H9 (cell line): ENCODE measurements around the gene TAF5L. TPM values are rescaled to one million over a fixed set of nuclear protein-coding genes. Genes with fewer than 3 reads are reported as not detected.

Experiments used
- DNase-seq: peaks from one replicate; pipeline ENCODE4 v3.0.0-alpha.2; 2017
- H2AFZ ChIP-seq: one replicate; pipeline ENCODE4 v1.6.1; 2013; ENCODE audit warnings: mild to moderate bottlenecking, low read length, control low read depth, moderate library complexity
- H2AK5ac ChIP-seq: 2 replicates; pipeline ENCODE4 v1.6.1; 2013; ENCODE audit warnings: low read length, control low read depth, mixed read lengths; ENCODE audit not compliant: insufficient read length
- H2BK120ac ChIP-seq: one replicate; pipeline ENCODE4 v1.6.1; 2013; ENCODE audit warnings: low read depth, mild to moderate bottlenecking, low read length, control low read depth, inconsistent platforms; ENCODE audit not compliant: poor library complexity, severe bottlenecking
- H2BK12ac ChIP-seq: 2 replicates; pipeline ENCODE4 v1.6.1; 2013; ENCODE audit warnings: low read length, control low read depth, mixed read lengths, low read depth; ENCODE audit not compliant: insufficient read length
- H2BK15ac ChIP-seq: 2 replicates; pipeline ENCODE4 v1.6.1; 2013; ENCODE audit warnings: low read depth, low read length, control low read depth
- H2BK20ac ChIP-seq: one replicate; pipeline ENCODE4 v1.6.1; 2013; ENCODE audit warnings: low read depth, mild to moderate bottlenecking, low read length, control low read depth, inconsistent platforms; ENCODE audit not compliant: poor library complexity, severe bottlenecking
- H2BK5ac ChIP-seq: 2 replicates; pipeline ENCODE4 v1.6.1; 2013; ENCODE audit warnings: low read length, control low read depth, mixed read lengths; ENCODE audit not compliant: insufficient read length
- H3K14ac ChIP-seq: 2 replicates; pipeline ENCODE4 v1.6.1; 2013; ENCODE audit warnings: low read length, control low read depth; ENCODE audit not compliant: insufficient read depth
- H3K18ac ChIP-seq: 2 replicates; pipeline ENCODE4 v1.6.1; 2013; ENCODE audit warnings: low read depth, mild to moderate bottlenecking, mixed read lengths, low read length, control low read depth; ENCODE audit not compliant: insufficient read length
- H3K23ac ChIP-seq: 2 replicates; pipeline ENCODE4 v1.6.1; 2013; ENCODE audit warnings: low read length, control low read depth, mixed read lengths, low read depth; ENCODE audit not compliant: insufficient read length
- H3K23me2 ChIP-seq: 2 replicates; pipeline ENCODE4 v1.6.1; 2013; ENCODE audit warnings: low read depth, mild to moderate bottlenecking, mixed read lengths, low read length, control low read depth; ENCODE audit not compliant: insufficient read length, poor library complexity, severe bottlenecking
- H3K27ac ChIP-seq: 2 replicates; pipeline ENCODE4 v1.5.1; 2013; ENCODE audit warnings: low read length, control low read depth, mixed read lengths, low read depth; ENCODE audit not compliant: insufficient read length
- H3K27me3 ChIP-seq: 2 replicates; pipeline ENCODE4 v1.6.1; 2013; ENCODE audit warnings: low read length, control low read depth, inconsistent platforms; ENCODE audit not compliant: insufficient read depth
- H3K4ac ChIP-seq: 2 replicates; pipeline ENCODE4 v1.6.1; 2013; ENCODE audit warnings: low read depth, mild to moderate bottlenecking, control low read depth, inconsistent platforms, low read length, moderate library complexity
- H3K4me1 ChIP-seq: 2 replicates; pipeline ENCODE4 v1.6.1; 2013; ENCODE audit warnings: low read length, control low read depth, inconsistent platforms; ENCODE audit not compliant: insufficient read depth
- H3K4me2 ChIP-seq: 2 replicates; pipeline ENCODE4 v1.6.1; 2013; ENCODE audit warnings: low read length, control low read depth, mixed read lengths; ENCODE audit not compliant: insufficient read length, insufficient read depth
- H3K56ac ChIP-seq: 2 replicates; pipeline ENCODE4 v1.6.1; 2013; ENCODE audit warnings: low read depth, mild to moderate bottlenecking, mixed read lengths, low read length, control low read depth; ENCODE audit not compliant: insufficient read length
- H3K79me1 ChIP-seq: 2 replicates; pipeline ENCODE4 v1.6.1; 2013; ENCODE audit warnings: low read depth, mild to moderate bottlenecking, moderate library complexity, low read length, control low read depth, inconsistent platforms; ENCODE audit not compliant: insufficient read depth, poor library complexity, severe bottlenecking
- H3K79me2 ChIP-seq: 2 replicates; pipeline ENCODE4 v1.6.1; 2013; ENCODE audit warnings: low read length, control low read depth, inconsistent platforms; ENCODE audit not compliant: insufficient read depth
- H3K9ac ChIP-seq: 2 replicates; pipeline ENCODE4 v1.6.1; 2013; ENCODE audit warnings: low read length, control low read depth, mixed read lengths; ENCODE audit not compliant: insufficient read length; ENCODE audit errors: extremely low read depth
- H3K9me3 ChIP-seq: one replicate; pipeline ENCODE4 v1.6.1; 2013; ENCODE audit warnings: low read depth, low read length, inconsistent platforms; ENCODE audit not compliant: control insufficient read depth
- H3T11ph ChIP-seq: one replicate; pipeline ENCODE4 v1.6.1; 2013; ENCODE audit warnings: mild to moderate bottlenecking, low read length, control low read depth, inconsistent platforms
- H4K20me1 ChIP-seq: one replicate; pipeline ENCODE4 v1.6.1; 2013; ENCODE audit not compliant: control insufficient read depth, insufficient read length, insufficient read depth
- H4K5ac ChIP-seq: 2 replicates; pipeline ENCODE4 v1.6.1; 2013; ENCODE audit warnings: low read depth, mild to moderate bottlenecking, mixed read lengths, low read length, control low read depth; ENCODE audit not compliant: insufficient read length
- H4K8ac ChIP-seq: replicated peaks from 2 replicates; pipeline ENCODE4 v1.6.1; 2013; ENCODE audit warnings: low read length, control low read depth, mixed read lengths, low read depth; ENCODE audit not compliant: insufficient read length
- H4K91ac ChIP-seq: 2 replicates; pipeline ENCODE4 v1.6.1; 2013; ENCODE audit warnings: low read depth, mild to moderate bottlenecking, moderate library complexity, mixed read lengths, low read length, control low read depth; ENCODE audit not compliant: insufficient read length
- H3K27ac Mint-ChIP-seq, 3 experiments: 2 replicates in 2 of 3; 3 replicates in 1 of 3; pipeline ENCODE4 v1.8.0; 2020 to 2021; ENCODE audit warnings: mixed read lengths in 3 of 3, mild to moderate bottlenecking in 1 of 3, moderate library complexity in 1 of 3
- H3K27me3 Mint-ChIP-seq: 2 replicates; pipeline ENCODE4 v1.8.0; 2021; ENCODE audit warnings: low read depth, mild to moderate bottlenecking, moderate library complexity, mixed read lengths
- H3K36me3 Mint-ChIP-seq, 3 experiments: 2 replicates in 2 of 3; 3 replicates in 1 of 3; pipeline ENCODE4 v1.8.0; 2020 to 2021; ENCODE audit warnings: low read depth in 3 of 3, mixed read lengths in 3 of 3; ENCODE audit not compliant: insufficient read depth in 1 of 3
- H3K4me1 Mint-ChIP-seq, 2 experiments: 2 replicates each; pipeline ENCODE4 v1.8.0; 2020; ENCODE audit warnings: mixed read lengths in 2 of 2
- H3K4me3 Mint-ChIP-seq, 2 experiments: 2 replicates in 1 of 2; 3 replicates in 1 of 2; pipeline ENCODE4 v1.8.0; 2020 to 2021; ENCODE audit warnings: mild to moderate bottlenecking in 2 of 2, mixed read lengths in 2 of 2, moderate library complexity in 1 of 2
- H3K9me3 Mint-ChIP-seq, 2 experiments: 2 replicates in 1 of 2; 3 replicates in 1 of 2; pipeline ENCODE4 v1.8.0; 2020; ENCODE audit warnings: mild to moderate bottlenecking in 2 of 2, mixed read lengths in 2 of 2, moderate library complexity in 1 of 2
- WGBS: extraction: QIAGEN DNeasy Blood & Tissue Kit; methylation state at CpG from one replicate; pipeline ENCODE4 v1.1.7; 2013; ENCODE audit warnings: missing lambda C conversion rate, low lambda C conversion rate, mixed read lengths; ENCODE audit not compliant: insufficient read length; ENCODE audit errors: extremely low coverage; 5-methylcytosine and 5-hydroxymethylcytosine counted together
- total RNA-seq: library from RNA; stranded (reverse); gene quantifications from 2 replicates; pipeline ENCODE4 v1.2.1, GENCODE V29; 2021
- TF ChIP-seq, protein P1 (sequence below): fragments of 200-600 bp; sonication (generic); conservative IDR thresholded peaks from 3 replicates; pipeline ENCODE4 v1.8.0; 2021; ENCODE audit warnings: antibody characterized with exemption, mild to moderate bottlenecking

TAF5L gene
- total RNA-seq, 1 experiment from 2014 or later: 30.3 TPM

GRCh38 chr1:229625071-229625914 lies 629 bp downstream of the TAF5L start:
- no peak overlapping the region for H2BK15ac ChIP-seq
- H4K20me1 ChIP-seq: no peaks in the 10 kb centered on the region
- H3K23me2 ChIP-seq: peaks cover 10% of the 10 kb centered on the region
- no peaks in the 10 kb centered on the region for H3K9me3 Mint-ChIP-seq
- H4K91ac ChIP-seq: no peak overlapping the region
- no peak overlapping the region for H3K27ac ChIP-seq
- H3T11ph ChIP-seq: no peak overlapping the region
- no peak overlapping the region for H3K18ac ChIP-seq
- no peaks in the 10 kb centered on the region for H3K9me3 ChIP-seq
- H2BK5ac ChIP-seq: no peak overlapping the region
- peak overlapping the region; percentile 9 for H3K9ac ChIP-seq
- H3K4ac ChIP-seq: no peak overlapping the region
- no peak overlapping the region for H2BK20ac ChIP-seq
- no peak overlapping the region for H2BK120ac ChIP-seq
- H3K4me2 ChIP-seq: peak overlapping the region; percentile 81
- peak; percentile 49 for DNase-seq
- H2BK12ac ChIP-seq: no peak overlapping the region
- no peaks in the 10 kb centered on the region for H3K79me1 ChIP-seq
- H3K14ac ChIP-seq: no peak overlapping the region
- no peak overlapping the region for H3K56ac ChIP-seq
- H4K8ac ChIP-seq: no peak overlapping the region
- WGBS: no CpG with 5 or more reads among the region's 86 CpGs
- no peak overlapping the region for H3K23ac ChIP-seq
- H3K4me3 Mint-ChIP-seq: peak overlapping the region; percentile 89 to 96
- H3K4me1 Mint-ChIP-seq: peaks cover 25 to 33% of the 10 kb centered on the region in 2 experiments
- peaks cover 4% of the 10 kb centered on the region; the same call in 1 of the 2 replicates for H3K4me1 ChIP-seq
- no peaks in the 10 kb centered on the region for H3K27me3 ChIP-seq
- H4K5ac ChIP-seq: no peak overlapping the region
- no peaks in the 10 kb centered on the region for H3K27me3 Mint-ChIP-seq
- H3K79me2 ChIP-seq: peaks cover 43% of the 10 kb centered on the region
- peaks cover 6 to 28% (median 20%) of the 10 kb centered on the region in 3 experiments; a peak in 6 of 7 replicates for H3K36me3 Mint-ChIP-seq
- H2AK5ac ChIP-seq: no peak overlapping the region
- TF ChIP-seq, protein P1, sequence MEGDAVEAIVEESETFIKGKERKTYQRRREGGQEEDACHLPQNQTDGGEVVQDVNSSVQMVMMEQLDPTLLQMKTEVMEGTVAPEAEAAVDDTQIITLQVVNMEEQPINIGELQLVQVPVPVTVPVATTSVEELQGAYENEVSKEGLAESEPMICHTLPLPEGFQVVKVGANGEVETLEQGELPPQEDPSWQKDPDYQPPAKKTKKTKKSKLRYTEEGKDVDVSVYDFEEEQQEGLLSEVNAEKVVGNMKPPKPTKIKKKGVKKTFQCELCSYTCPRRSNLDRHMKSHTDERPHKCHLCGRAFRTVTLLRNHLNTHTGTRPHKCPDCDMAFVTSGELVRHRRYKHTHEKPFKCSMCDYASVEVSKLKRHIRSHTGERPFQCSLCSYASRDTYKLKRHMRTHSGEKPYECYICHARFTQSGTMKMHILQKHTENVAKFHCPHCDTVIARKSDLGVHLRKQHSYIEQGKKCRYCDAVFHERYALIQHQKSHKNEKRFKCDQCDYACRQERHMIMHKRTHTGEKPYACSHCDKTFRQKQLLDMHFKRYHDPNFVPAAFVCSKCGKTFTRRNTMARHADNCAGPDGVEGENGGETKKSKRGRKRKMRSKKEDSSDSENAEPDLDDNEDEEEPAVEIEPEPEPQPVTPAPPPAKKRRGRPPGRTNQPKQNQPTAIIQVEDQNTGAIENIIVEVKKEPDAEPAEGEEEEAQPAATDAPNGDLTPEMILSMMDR: no peak
- no peak overlapping the region for H2AFZ ChIP-seq
- peak overlapping the region in 2 of 3 experiments; percentile 3 to 32; a peak in 1 of 7 replicates for H3K27ac Mint-ChIP-seq
